ENCODE results near the gene KCNQ5.
"Not testable (repeated sequence)": the region's sequence is repeated elsewhere in the genome, so short reads cannot be mapped to it uniquely, and the experiment has no call there.

Gene KCNQ5

DNA sequence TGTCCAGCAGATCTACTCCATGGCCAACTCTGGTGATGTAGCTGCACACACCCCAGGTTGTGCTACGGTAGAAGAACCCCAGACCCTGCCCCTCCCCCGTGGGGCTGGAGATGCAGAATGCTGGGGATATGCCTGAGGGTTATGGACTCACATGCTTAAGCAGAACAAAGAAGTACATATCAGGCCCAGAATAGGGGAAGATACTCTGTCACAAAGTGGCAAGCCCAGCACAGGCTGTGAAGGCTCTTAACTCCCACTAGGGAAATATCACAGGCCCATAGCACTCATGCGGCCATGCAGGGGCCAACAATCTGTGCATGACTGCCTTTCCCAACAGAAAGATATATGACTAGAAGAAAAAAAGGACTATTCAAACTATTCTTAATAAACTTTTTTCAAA, 234.9 kb downstream of the KCNQ5 start:
- no peak for DNase-seq

GRCh38 chr6:72857791-72858585, 236.1 kb downstream of the KCNQ5 start:
- DNase-seq, result no peak

DNA sequence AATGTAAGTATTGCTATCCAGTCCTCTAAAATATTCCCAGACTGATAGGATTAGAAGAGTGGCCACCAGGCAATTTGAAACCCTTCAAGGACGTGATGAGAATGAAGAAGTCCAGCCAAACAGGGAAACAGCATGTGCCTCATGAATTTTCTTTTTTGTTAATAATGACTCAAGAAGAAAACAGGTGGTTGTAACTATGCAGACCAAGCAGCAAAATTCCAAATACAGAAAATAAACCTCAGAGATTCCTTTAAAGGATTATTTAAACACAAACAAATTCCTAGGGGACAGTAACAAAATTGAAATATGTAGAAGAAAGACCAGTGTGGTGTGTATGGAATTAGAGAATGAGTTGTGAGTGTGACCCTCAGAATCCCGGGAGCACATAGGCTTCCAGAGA, 239.2 kb downstream of the KCNQ5 start:
- DNase-seq, result no peak

- no peak for DNase-seq
These were observed 240.1 kb downstream of the KCNQ5 start for GRCh38 chr6:72861935-72862432.

DNA sequence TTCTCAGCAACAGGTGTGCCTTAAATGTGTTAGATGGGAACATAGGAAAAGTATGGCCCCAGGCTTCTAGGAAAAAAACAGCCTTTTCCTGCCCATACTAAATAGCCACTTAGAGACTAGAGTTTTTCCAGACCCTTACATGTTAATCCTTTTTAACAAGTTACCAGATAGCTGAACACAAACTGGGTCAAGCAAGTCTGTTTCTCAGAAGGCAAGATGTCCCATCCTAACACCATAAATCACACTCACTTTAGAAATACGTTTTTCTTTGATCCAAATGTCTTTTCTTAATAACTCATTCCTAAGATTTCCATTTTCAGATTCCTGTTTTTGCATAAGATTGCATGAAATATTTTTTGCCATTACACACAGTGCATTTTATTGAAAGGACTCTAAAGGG, 241.3 kb downstream of the KCNQ5 start:
- DNase-seq, result no peak

GRCh38 chr6:72864236-72864635, 242.4 kb downstream of the KCNQ5 start:
- no peak for DNase-seq

DNA sequence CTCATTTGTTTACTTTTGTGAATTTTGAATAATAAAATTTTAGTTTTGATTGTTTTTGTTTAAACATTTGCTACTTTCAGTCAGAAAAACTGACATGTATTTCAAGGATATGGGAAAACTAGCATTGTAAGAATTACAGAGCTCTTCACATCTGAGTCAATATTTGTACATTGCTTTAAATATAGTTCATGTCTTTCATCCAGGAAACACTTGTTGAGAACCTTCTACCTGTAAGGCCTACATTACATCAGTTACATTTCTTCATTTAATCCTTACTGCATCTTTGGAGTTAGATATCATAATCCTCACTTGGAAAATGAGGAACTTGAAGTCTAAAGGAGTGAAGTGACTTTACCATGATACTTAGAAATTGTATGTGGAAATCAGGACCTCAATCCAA, 242.9 kb downstream of the KCNQ5 start:
- DNase-seq, result no peak

- DNase-seq, result no peak
These were observed 243.6 kb downstream of the KCNQ5 start for GRCh38 chr6:72865467-72865866.

DNA sequence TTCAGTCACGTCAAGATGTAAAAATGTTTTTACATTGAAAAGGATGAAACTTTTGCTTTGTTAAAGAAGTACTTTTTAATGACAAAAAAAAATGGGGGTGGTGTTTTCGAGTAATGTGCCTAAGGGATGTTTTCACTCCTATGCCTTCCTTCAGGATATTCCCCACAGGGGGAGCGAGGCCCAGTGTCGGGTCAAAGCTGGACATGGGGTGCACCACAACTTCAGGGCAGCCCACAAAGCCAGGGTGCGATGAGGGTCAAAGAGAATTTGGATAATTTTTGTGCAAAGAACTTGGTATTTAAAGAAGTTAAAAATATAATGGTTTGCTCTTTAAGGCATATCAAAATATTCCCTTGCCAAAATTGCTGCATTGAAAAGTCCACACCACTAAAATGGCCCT, 247.8 kb downstream of the KCNQ5 start:
- DNase-seq, result no peak

GRCh38 chr6:72873433-72873832, 251.6 kb downstream of the KCNQ5 start:
- no peak for DNase-seq

DNA sequence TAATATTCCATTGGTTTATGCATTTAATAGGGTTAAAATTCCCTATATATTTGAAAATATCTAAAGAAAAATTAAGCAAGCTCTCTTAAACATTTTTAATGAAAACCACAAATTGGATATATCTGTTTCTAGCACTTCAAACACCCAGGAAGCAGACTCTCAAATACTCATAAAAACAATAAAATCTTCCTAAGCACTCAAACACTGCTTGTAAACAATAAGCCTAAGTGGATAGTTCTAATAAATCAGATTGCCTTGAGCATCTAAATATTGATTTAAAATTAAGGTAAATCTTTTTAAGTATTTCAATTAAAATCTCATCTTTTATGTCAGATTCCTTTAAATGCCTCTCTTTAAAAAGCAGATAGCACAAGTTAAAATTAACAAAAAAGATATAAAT, 254.4 kb downstream of the KCNQ5 start:
- DNase-seq, result no peak

DNA sequence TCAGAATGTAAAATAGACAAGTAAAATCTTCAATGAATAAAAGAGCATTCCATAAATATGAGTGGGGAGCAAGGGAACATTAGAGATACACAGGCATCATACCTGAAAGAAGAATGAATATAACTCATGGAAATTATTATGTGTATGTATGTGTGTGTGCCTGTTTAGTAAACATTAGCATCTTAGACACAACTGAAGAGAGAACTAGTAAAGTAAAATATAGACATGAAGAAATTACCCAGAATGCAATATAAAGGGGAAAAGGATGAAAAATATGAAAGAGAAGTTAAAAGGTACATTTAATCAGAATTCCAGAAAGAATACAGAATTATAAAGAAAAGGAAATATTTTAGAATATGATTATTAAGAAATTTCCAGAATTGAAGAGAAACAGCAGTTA, 264.3 kb downstream of the KCNQ5 start:
- no peak for DNase-seq

DNA sequence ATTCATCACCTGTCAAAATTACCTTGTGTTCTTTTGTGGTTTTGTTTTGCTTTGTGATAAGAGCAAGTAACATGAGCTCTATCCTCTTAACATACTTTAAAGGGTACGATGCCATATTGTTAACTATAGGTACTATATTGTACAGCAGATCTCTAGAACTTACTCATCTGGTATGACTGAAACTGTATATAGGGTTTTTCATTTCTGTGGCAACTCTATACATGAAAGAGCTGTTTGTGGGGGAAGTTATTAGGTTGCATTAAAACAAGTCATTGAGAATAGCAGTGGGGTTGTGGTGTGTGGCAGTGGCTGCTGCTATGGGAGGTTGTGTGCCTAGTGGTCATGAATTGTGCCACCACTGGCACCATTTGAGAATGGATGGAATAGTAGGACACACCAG, 268.4 kb downstream of the KCNQ5 start:
- DNase-seq, result no peak

GRCh38 chr6:72890671-72891070, 268.8 kb downstream of the KCNQ5 start:
- no peak for DNase-seq

DNA sequence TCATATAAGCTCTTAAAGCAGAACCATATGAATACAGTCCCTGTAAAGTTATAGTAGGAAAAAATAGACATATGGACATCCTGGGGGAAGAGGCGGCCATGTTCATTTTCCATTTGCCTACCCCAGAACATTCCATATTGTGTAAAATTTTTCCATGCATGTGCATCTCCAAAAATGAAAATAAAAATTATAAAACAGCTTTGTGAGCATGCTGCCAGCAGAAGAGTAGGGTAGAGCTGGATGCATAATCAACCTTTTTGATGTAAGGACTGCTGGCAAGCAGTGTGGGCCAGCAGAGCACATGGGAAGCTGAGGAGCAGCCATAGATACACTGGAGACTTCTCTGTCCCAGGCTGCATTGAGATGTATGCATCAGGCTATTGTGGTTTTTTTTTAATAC, 271.0 kb downstream of the KCNQ5 start:
- DNase-seq, result no peak

DNA sequence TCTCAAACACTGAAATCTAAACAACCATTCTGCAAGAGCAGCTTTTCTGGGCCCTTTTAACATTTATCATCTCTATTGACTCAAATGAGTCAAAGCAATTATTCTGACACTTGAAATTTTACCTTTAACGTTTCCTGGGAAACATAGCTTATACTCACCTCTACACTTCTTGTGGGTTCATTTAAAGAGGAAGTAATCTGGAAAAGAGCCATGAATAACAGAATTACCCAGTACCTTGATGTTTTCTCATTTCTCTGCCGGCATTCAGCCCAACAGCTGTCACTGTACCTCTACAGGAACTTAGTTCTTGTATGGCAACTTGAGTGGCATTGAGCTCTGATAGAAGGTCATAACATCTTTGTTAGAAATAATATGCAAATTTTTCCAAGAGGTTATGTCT, 272.2 kb downstream of the KCNQ5 start:
- no peak for DNase-seq

GRCh38 chr6:72898313-72898712, 276.4 kb downstream of the KCNQ5 start:
- DNase-seq, result not testable (repeated sequence)

- DNase-seq, result no peak
These were observed 284.0 kb downstream of the KCNQ5 start for GRCh38 chr6:72905705-72906478.

DNA sequence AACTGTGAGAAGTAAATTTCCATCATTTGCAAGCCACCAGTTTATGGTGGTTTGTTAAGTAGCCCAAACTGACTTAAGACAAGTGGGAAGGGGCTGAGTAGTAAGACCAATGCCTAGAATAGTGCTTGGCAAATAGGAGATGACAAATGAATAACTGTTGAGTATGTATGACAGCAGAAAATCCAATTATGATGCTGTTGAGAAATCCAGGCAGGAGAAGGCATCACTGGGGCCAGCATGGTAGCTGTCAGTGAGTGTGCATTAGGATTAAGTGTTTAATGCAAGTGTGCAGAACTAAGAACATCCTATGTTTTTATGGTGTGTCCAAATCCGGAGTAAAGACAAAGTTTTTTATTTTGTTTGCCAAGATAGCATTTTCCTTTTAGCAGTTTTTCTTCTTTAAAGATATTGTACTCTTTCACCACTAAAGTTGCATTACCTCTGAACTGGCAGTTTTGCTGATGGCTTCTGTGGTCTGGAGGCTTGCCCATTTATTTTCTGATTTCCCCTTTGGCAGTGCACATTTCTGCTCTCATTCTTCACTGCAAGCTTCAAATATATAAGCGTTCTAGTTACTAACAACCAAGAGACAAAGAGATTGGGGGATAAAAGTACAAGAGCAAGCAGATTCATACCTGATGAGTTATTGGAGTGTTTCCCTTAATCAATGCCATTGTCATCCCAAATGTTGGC, 289.7 kb downstream of the KCNQ5 start:
- DNase-seq, result no peak

GRCh38 chr6:72913797-72914196, 291.9 kb downstream of the KCNQ5 start:
- DNase-seq, result no peak

GRCh38 chr6:72916298-72916697, 294.4 kb downstream of the KCNQ5 start:
- DNase-seq, result no peak

- no peak for DNase-seq
These were observed 295.0 kb downstream of the KCNQ5 start for GRCh38 chr6:72916906-72917305.

DNA sequence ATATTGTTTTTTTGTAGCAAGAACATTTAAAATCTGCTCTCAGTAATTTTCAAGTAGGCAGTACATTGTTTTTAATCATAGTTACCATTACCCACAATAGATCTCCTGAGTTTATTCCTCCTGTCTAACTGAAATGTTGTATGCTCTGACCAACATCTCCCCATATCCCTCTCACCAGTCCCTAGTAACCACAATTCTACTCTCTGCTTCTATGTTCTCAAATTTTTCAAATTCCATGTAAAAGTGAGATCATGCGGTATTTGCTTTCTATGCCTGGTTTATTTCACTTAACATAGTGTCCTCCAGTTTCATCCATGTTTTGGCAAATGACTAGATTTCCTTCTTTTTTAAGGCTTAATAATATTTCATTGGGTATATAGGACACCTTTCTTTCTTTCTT, 300.5 kb downstream of the KCNQ5 start:
- no peak for DNase-seq

GRCh38 chr6:72925136-72925535, 303.3 kb downstream of the KCNQ5 start:
- no peak for DNase-seq
